LNCAP (cell line): ENCODE data around the gene NOXO1.

ENCODE experiments used
- CTCF ChIP-seq: fragments of 450-650 bp; IDR thresholded peaks from 2 replicates; pipeline ENCODE4 v1.5.1; 2017; ENCODE audit warnings: mild to moderate bottlenecking

The NOXO1 gene

GRCh38 chr16:2008009-2008526, 26.8 kb upstream of the NOXO1 start:
- no peak for TF ChIP-seq CTCF

DNA sequence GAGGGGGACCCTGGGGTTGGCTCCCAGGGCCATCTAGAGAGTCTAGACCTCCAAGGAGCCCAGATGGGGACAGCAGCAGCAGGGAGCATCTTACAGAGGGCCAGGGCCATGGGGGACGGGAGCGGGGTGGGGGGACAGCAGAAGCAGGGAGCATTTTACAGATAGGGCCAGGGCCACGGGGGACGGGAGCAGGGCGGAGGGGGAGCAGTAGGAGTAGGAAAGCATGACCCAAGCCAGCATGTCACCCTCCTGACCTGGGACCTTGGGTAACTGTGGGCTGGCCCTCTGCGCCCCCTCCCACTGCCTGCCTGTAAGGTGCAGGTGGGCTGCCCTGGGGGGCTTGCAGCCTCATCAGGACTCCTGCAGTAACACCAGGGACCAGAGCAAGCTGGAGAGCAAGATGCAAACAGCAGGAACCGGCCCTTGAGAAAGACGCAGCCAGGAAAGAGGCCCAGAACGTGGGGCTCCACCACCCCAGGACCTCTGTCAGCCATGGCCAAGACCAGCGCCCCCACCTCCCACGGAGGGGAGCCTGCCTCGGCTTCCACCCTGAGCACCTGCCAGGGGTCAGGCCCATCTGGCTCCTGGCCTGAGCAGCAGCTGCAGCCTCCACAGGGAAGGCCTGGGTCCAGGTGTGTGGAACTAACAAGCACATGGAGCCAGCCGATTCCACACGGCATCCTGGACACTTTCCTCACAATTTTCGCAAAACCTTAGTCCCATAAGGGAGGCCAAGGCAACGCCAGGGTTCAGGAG, 26.0 kb upstream of the NOXO1 start:
- no peak for TF ChIP-seq CTCF

DNA sequence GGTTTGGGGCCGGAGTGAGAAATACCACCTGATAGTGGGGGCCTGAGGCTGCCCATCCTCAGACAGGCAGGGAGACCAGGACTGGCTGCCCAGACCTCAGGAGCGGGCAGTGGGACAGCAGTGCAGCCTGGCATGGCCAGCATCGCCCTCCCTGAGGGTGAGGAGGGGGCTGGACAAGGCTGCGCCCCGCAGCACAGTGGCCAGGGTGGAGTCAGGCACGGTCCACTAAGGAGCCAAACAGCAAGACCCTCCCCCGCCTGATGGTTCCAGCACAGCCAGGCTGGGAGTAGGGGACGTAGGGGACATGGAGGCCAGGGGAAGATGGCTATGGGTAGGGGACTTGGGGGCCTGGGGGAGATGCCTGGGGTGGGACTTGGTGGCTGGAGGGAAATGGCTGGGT, 25.0 kb upstream of the NOXO1 start:
- TF ChIP-seq CTCF = no peak

- TF ChIP-seq CTCF = no peak
Measured at GRCh38 chr16:2005646-2006045, 24.4 kb upstream of the NOXO1 start.

DNA sequence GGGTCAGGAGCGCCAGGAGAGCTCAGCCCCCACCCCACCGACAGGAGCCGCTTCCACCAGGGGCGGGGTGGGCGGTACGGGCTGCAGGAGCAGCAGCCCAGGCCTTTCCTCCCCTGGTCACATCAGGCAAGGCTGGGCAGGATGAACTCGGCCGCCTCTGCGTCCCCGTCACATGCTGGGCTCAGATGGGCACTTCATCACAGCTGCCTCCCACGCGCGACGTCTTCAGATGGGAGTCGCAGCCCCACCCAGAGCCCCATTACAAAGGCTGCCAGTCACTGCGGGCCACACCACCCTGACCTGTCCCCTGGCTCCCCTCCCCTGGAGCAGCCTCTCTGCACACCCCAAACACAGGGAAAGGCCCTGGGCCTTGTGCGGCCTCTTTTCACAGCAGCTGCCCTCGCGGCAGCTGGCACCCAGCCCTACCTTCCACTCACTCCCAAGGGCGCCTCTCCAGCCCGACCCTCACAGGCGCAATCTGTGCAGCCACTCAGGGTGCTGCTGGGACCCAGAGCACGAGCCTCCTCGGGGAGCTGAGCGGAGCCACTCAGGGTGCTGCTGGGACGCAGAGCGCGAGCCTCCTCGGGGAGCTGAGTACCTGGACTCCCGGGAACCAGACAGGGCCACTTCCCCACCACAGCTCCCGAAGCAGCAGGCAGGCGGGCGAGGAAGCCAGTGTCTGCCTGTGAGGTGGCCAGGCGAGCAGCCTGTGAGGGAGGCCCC, 23.7 kb upstream of the NOXO1 start:
- no peak for TF ChIP-seq CTCF

- TF ChIP-seq CTCF = peak; percentile 95
Measured at GRCh38 chr16:2003827-2004641, 22.8 kb upstream of the NOXO1 start.

- TF ChIP-seq CTCF = no peak
Measured at GRCh38 chr16:2003231-2003826, 22.1 kb upstream of the NOXO1 start.
